Measurements from ENCODE around the gene CFAP73. TPM values are rescaled to one million over a fixed set of nuclear protein-coding genes. Genes with fewer than 3 reads are reported as not detected.

The CFAP73 gene
- total RNA-seq, 1 experiment from 2014 or later = not detected

GRCh38 chr12:113142173-113142885 lies 7.2 kb upstream of the CFAP73 start:
- intact Hi-C loops (cut with micrococcal nuclease) = no loop called here
- BruUV-seq (replicated peaks) = no TSS peak
- H3K9me3 Mint-ChIP-seq (ENCODE audit: unreplicated experiment) = no peaks in the 10 kb centered on the region
- H3K4me1 Mint-ChIP-seq (ENCODE audit: insufficient read depth, unreplicated experiment) = peaks cover 6% of the 10 kb centered on the region
- POLR2A ChIA-PET = no interaction called here
- CTCF ChIA-PET = interaction anchor here (0.6 to 1.0 kb wide), 4 partner anchors 9 to 320 kb away, joined by 3 read pairs; no protein-coding TSS in a partner anchor
- H3K27me3 Mint-ChIP-seq (ENCODE audit: insufficient read depth, unreplicated experiment) = no peaks in the 10 kb centered on the region
- DNase-seq (ENCODE audit: unreplicated experiment) = no peak
- H3K27ac Mint-ChIP-seq (ENCODE audit: low read depth, unreplicated experiment) = no peak overlapping the region
- H3K36me3 Mint-ChIP-seq (ENCODE audit: insufficient read depth, unreplicated experiment) = no peaks in the 10 kb centered on the region
- no peak for TF ChIP-seq CTCF (IDR thresholded peaks at IDR 0.05; ENCODE audit: unreplicated experiment)
- H3K4me3 Mint-ChIP-seq (ENCODE audit: unreplicated experiment) = no peak overlapping the region

- no peaks in the 10 kb centered on the region for H3K27me3 Mint-ChIP-seq (ENCODE audit: insufficient read depth, unreplicated experiment)
- ChIA-PET CTCF (interaction anchor here (0.6 to 1.0 kb wide), 4 partner anchors 8 to 319 kb away, joined by 3 read pairs; no protein-coding TSS in a partner anchor), POLR2A (no interaction called here)
- DNase-seq (ENCODE audit: unreplicated experiment) = no peak
- peaks cover 6% of the 10 kb centered on the region for H3K4me1 Mint-ChIP-seq (ENCODE audit: insufficient read depth, unreplicated experiment)
- no peak overlapping the region for H3K4me3 Mint-ChIP-seq (ENCODE audit: unreplicated experiment)
- no peaks in the 10 kb centered on the region for H3K36me3 Mint-ChIP-seq (ENCODE audit: insufficient read depth, unreplicated experiment)
- no peak overlapping the region for H3K27ac Mint-ChIP-seq (ENCODE audit: low read depth, unreplicated experiment)
- TF ChIP-seq CTCF (IDR thresholded peaks at IDR 0.05; ENCODE audit: unreplicated experiment) = no peak
- intact Hi-C loops (cut with micrococcal nuclease) = no loop called here
- no TSS peak for BruUV-seq (replicated peaks)
- H3K9me3 Mint-ChIP-seq (ENCODE audit: unreplicated experiment) = no peaks in the 10 kb centered on the region
Measured at GRCh38 chr12:113142886-113143332, 6.6 kb upstream of the CFAP73 start.

- Mint-ChIP-seq H3K4me1 (ENCODE audit: insufficient read depth, unreplicated experiment) (peaks cover 6% of the 10 kb centered on the region), H3K27me3 (ENCODE audit: insufficient read depth, unreplicated experiment) (no peaks in the 10 kb centered on the region), H3K27ac (ENCODE audit: low read depth, unreplicated experiment) (no peak overlapping the region), H3K9me3 (ENCODE audit: unreplicated experiment) (no peaks in the 10 kb centered on the region), H3K36me3 (ENCODE audit: insufficient read depth, unreplicated experiment) (no peaks in the 10 kb centered on the region), H3K4me3 (ENCODE audit: unreplicated experiment) (no peak overlapping the region)
- no peak for DNase-seq (ENCODE audit: unreplicated experiment)
- intact Hi-C loops (cut with micrococcal nuclease) = no loop called here
- CTCF ChIA-PET = interaction anchor here (1.7 kb wide), 1 partner anchor 96 kb away, joined by 4 read pairs; no protein-coding TSS in a partner anchor
- no TSS peak for BruUV-seq (replicated peaks)
- no peak for TF ChIP-seq CTCF (IDR thresholded peaks at IDR 0.05; ENCODE audit: unreplicated experiment)
- POLR2A ChIA-PET = no interaction called here
Measured at GRCh38 chr12:113143959-113144358, 5.6 kb upstream of the CFAP73 start.

- no peak for TF ChIP-seq CTCF (IDR thresholded peaks at IDR 0.05; ENCODE audit: unreplicated experiment)
- POLR2A ChIA-PET = no interaction called here
- H3K27me3 Mint-ChIP-seq (ENCODE audit: insufficient read depth, unreplicated experiment) = no peaks in the 10 kb centered on the region
- CTCF ChIA-PET = interaction anchor here (1.7 kb wide), 1 partner anchor 97 kb away, joined by 4 read pairs; no protein-coding TSS in a partner anchor
- no peaks in the 10 kb centered on the region for H3K9me3 Mint-ChIP-seq (ENCODE audit: unreplicated experiment)
- no peak for DNase-seq (ENCODE audit: unreplicated experiment)
- no peak overlapping the region for H3K4me3 Mint-ChIP-seq (ENCODE audit: unreplicated experiment)
- BruUV-seq (replicated peaks) = no TSS peak
- H3K4me1 Mint-ChIP-seq (ENCODE audit: insufficient read depth, unreplicated experiment) = peaks cover 6% of the 10 kb centered on the region
- no peaks in the 10 kb centered on the region for H3K36me3 Mint-ChIP-seq (ENCODE audit: insufficient read depth, unreplicated experiment)
- H3K27ac Mint-ChIP-seq (ENCODE audit: low read depth, unreplicated experiment) = no peak overlapping the region
- intact Hi-C loops (cut with micrococcal nuclease) = no loop called here
Measured at GRCh38 chr12:113144806-113145205, 4.7 kb upstream of the CFAP73 start.
